ENCODE measurements around the gene TMEM184C. TPM values are rescaled to one million over a fixed set of nuclear protein-coding genes. Genes with fewer than 3 reads are reported as not detected.

Gene TMEM184C
- total and polyA plus RNA-seq, 3 donors from 2014 or later = 22.7 to 33.9 (median 33.4) TPM

- intact Hi-C loops (cut with DNase I; ENCODE audit: low total_unique reads) = no loop called here
- Histone ChIP-seq H3K27ac (no peak overlapping the region), H3K27me3 (no peaks in the 10 kb centered on the region), H3K36me3 (ENCODE audit: low read depth, missing control alignments) (no peaks in the 10 kb centered on the region), H3K4me3 (no peak overlapping the region), H3K4me1 (no peaks in the 10 kb centered on the region), H3K9me3 (no peaks in the 10 kb centered on the region)
- no peak for DNase-seq
- TF ChIP-seq POLR2A (IDR thresholded peaks at IDR 0.05) = no peak
- no peak for TF ChIP-seq CTCF (IDR thresholded peaks at IDR 0.05)
- 90 to 100% methylated on average over 1 of the region's 1 CpG for WGBS, 2 donors
These were observed 12.9 kb downstream of the TMEM184C start for GRCh38 chr4:147629783-147630730.

- no peak overlapping the region for H3K4me3 ChIP-seq
These were observed 15.9 kb downstream of the TMEM184C start for GRCh38 chr4:147633113-147633512.

GRCh38 chr4:147633643-147634042 is 16.4 kb downstream of the TMEM184C start:
- TF ChIP-seq CTCF (IDR thresholded peaks at IDR 0.05) (no peak), POLR2A (IDR thresholded peaks at IDR 0.05) (no peak)
- no peaks in the 10 kb centered on the region for H3K36me3 ChIP-seq (ENCODE audit: low read depth, missing control alignments)
- 81 to 96% methylated on average over 1 of the region's 1 CpG for WGBS, 2 donors
- no peaks in the 10 kb centered on the region for H3K4me1 ChIP-seq
- H3K27ac ChIP-seq = no peak overlapping the region
- H3K27me3 ChIP-seq = no peaks in the 10 kb centered on the region
- DNase-seq = no peak
- H3K4me3 ChIP-seq = no peak overlapping the region
- no peaks in the 10 kb centered on the region for H3K9me3 ChIP-seq
- intact Hi-C loops (cut with DNase I; ENCODE audit: low total_unique reads) = no loop called here

More at GRCh38 chr4:147633113-147633512, 15.9 kb downstream of the TMEM184C start:
- H3K36me3 ChIP-seq (ENCODE audit: low read depth, missing control alignments) = no peaks in the 10 kb centered on the region
- H3K9me3 ChIP-seq = no peaks in the 10 kb centered on the region
- no peak overlapping the region for H3K27ac ChIP-seq
- intact Hi-C loops (cut with DNase I; ENCODE audit: low total_unique reads) = no loop called here
- no peak for DNase-seq
- H3K4me1 ChIP-seq = no peaks in the 10 kb centered on the region
- no peaks in the 10 kb centered on the region for H3K27me3 ChIP-seq
- TF ChIP-seq POLR2A (IDR thresholded peaks at IDR 0.05) = no peak
- no peak for TF ChIP-seq CTCF (IDR thresholded peaks at IDR 0.05)
- WGBS, 2 donors = 81 to 82% methylated on average over 3 of the region's 3 CpGs

- H3K27me3 ChIP-seq = no peaks in the 10 kb centered on the region
These were observed 18.2 kb downstream of the TMEM184C start for GRCh38 chr4:147635348-147635747.

More at GRCh38 chr4:147635348-147635747, 18.2 kb downstream of the TMEM184C start:
- intact Hi-C loops (cut with DNase I; ENCODE audit: low total_unique reads) = no loop called here
- H3K9me3 ChIP-seq = no peaks in the 10 kb centered on the region
- H3K36me3 ChIP-seq (ENCODE audit: low read depth, missing control alignments) = no peaks in the 10 kb centered on the region
- H3K4me3 ChIP-seq = no peak overlapping the region
- no peak for DNase-seq
- H3K27ac ChIP-seq = no peak overlapping the region
- no peak for TF ChIP-seq CTCF (IDR thresholded peaks at IDR 0.05)
- no peaks in the 10 kb centered on the region for H3K4me1 ChIP-seq
